Kidney (tissue), 14 donors: ENCODE measurements around the gene NEDD4L. TPM values are rescaled to one million over a fixed set of nuclear protein-coding genes. Genes with fewer than 3 reads are reported as not detected.
"Not testable (repeated sequence)": the region's sequence is repeated elsewhere in the genome, so short reads cannot be mapped to it uniquely, and the experiment has no call there.

Experiments used
- DNase-seq, 5 donors: peaks; one replicate each; pipeline ENCODE4 v3.0.0-alpha.2; 2013 to 2020
- FAIRE-seq: peaks from 2 replicates; lab custom pipeline; 2012; peaks lifted over from hg19 to GRCh38; lab: Jason Lieb, UNC
- H3K27ac ChIP-seq, 2 donors: one replicate each; pipeline ENCODE4 v1.7.0; 2013; ENCODE audit warnings: low read depth in 2 of 2, low read length in 2 of 2, inconsistent platforms in 1 of 2
- H3K27me3 ChIP-seq: one replicate; pipeline ENCODE4 v1.7.1; 2013; ENCODE audit warnings: low read length, inconsistent platforms; ENCODE audit not compliant: control insufficient read depth, insufficient read depth
- H3K36me3 ChIP-seq, 3 donors: one replicate each; pipeline versions ENCODE4 v1.7.0 to v1.7.1; 2013; ENCODE audit warnings: low read length in 3 of 3, control low read depth in 1 of 3, inconsistent platforms in 1 of 3; ENCODE audit not compliant: insufficient read depth in 3 of 3, control insufficient read depth in 2 of 3
- H3K4me1 ChIP-seq, 3 donors: one replicate each; pipeline versions ENCODE4 v1.7.0 to v1.7.1; 2013; ENCODE audit warnings: low read length in 3 of 3, inconsistent platforms in 1 of 3, low read depth in 1 of 3; ENCODE audit not compliant: control insufficient read depth in 2 of 3, insufficient read depth in 2 of 3
- H3K4me3 ChIP-seq, 3 donors: one replicate each; pipeline versions ENCODE4 v1.7.0 to v1.8.1; 2013; ENCODE audit warnings: low read length in 3 of 3, control low read depth in 1 of 3, inconsistent platforms in 1 of 3
- H3K9ac ChIP-seq, 3 donors: one replicate each; pipeline versions ENCODE4 v1.7.0 to v1.7.1; 2013; ENCODE audit warnings: low read length in 3 of 3, control low read depth in 1 of 3, inconsistent platforms in 1 of 3
- H3K9me3 ChIP-seq, 3 donors: one replicate each; pipeline versions ENCODE4 v1.7.0 to v1.7.1; 2013; ENCODE audit warnings: low read length in 3 of 3, control low read depth in 1 of 3, inconsistent platforms in 1 of 3; ENCODE audit not compliant: control insufficient read depth in 2 of 3, insufficient read depth in 1 of 3
- intact Hi-C: fragments of 100-400 bp; cut with DNase I; formaldehyde crosslinking; loops from one replicate; pipeline ENCODE4 v1.11.1; 2022
- polyA plus RNA-seq: library from polyadenylated mRNA; stranded (reverse); fragments of 350-450 nt; fragmentation: Illumina TruSeq; extraction: RNeasy Lipid Tissue Mini Kit (QIAGEN cat#74804); gene quantifications from one replicate; pipeline ENCODE4 v1.2.3, GENCODE V29; 2014; ENCODE audit warnings: low read depth, low replicate concordance; ENCODE audit not compliant: insufficient read depth
- total RNA-seq: library from RNA; stranded (reverse); fragmentation: NEBNext Ultra II Directional; extraction: Animal tissue kit (Norgen Biotek cat#: 25700); gene quantifications from one replicate; pipeline ENCODE4 v1.2.1, GENCODE V29; 2021
- TF ChIP-seq, protein P1 (sequence below): IDR thresholded peaks from 3 replicates; pipeline ENCODE4 v1.5.1; 2012; ENCODE audit warnings: mild to moderate bottlenecking, moderate library complexity, borderline replicate concordance; ENCODE audit not compliant: insufficient read depth; ENCODE audit errors: extremely low read depth
- donor health status: control.
- donor health status: control.
- donor health status: control.
- donor health status: control.
- donor health status: control.
- donor health status: DM: yes; HTN: yes; CAD: no.
- donor health status: Normal renal cell carcinoma (clear cell type).

Gene NEDD4L
- total and polyA plus RNA-seq, 2 donors from 2014 or later = 90.8 to 95.7 TPM

DNA sequence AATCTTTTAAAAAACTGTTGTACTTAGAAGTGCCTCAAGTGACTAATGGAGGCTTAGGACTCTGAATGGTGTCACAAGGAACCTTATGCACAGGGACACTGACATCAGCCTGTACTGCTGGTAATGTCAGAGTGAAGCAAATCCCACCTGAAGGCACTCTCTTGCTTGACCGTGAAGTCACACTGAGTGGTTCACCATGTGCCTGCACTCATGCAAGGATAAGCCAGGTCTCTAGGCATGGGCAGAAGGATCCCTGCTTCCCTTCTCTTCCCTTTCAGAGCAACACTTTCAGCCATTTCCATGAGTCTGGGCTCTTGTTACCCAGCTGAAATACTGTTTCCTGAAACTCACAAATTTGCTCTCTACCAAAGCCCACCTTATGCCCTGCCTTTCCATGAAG, 123.0 kb downstream of the NEDD4L start:
- FAIRE-seq = no peak
- TF ChIP-seq, protein P1, sequence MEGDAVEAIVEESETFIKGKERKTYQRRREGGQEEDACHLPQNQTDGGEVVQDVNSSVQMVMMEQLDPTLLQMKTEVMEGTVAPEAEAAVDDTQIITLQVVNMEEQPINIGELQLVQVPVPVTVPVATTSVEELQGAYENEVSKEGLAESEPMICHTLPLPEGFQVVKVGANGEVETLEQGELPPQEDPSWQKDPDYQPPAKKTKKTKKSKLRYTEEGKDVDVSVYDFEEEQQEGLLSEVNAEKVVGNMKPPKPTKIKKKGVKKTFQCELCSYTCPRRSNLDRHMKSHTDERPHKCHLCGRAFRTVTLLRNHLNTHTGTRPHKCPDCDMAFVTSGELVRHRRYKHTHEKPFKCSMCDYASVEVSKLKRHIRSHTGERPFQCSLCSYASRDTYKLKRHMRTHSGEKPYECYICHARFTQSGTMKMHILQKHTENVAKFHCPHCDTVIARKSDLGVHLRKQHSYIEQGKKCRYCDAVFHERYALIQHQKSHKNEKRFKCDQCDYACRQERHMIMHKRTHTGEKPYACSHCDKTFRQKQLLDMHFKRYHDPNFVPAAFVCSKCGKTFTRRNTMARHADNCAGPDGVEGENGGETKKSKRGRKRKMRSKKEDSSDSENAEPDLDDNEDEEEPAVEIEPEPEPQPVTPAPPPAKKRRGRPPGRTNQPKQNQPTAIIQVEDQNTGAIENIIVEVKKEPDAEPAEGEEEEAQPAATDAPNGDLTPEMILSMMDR = no peak
- Histone ChIP-seq H3K36me3 (peaks cover 0 to 2% (median 0%) of the 10 kb centered on the region in 3 donors), H3K9me3 (no peaks in the 10 kb centered on the region), H3K4me1 (no peaks in the 10 kb centered on the region), H3K9ac (no peak overlapping the region), H3K27me3 (no peaks in the 10 kb centered on the region), H3K27ac (no peak overlapping the region), H3K4me3 (no peak overlapping the region)
- intact Hi-C loops = no loop called here
- no peak for DNase-seq

DNA sequence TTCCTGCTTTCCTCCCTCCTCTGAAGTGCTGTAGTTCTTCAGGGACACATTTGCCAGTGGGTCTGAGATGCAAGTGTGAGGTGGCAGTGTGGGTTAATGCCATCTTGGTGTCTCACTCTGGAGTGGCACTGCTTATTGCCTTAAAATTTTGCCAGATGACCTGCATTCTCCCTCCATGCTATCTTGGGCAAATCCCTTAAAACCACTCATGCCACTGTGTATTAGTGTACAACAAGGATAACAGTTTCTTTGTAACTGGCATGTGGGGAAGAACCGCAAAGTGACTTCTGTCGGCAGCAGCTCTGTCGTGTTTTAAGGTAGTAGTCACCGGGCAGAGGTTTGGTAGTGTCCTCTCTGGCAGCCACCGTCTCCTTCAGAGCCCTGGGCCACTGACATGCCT, 124.2 kb downstream of the NEDD4L start:
- TF ChIP-seq, protein P1 = no peak
- H3K9ac ChIP-seq = no peak overlapping the region
- no peak overlapping the region for H3K27ac ChIP-seq
- intact Hi-C loops = no loop called here
- H3K27me3 ChIP-seq = no peaks in the 10 kb centered on the region
- H3K36me3 ChIP-seq = peaks cover 0 to 2% (median 0%) of the 10 kb centered on the region in 3 donors
- no peak for DNase-seq
- H3K4me3 ChIP-seq = no peak overlapping the region
- no peaks in the 10 kb centered on the region for H3K4me1 ChIP-seq
- no peak for FAIRE-seq
- no peaks in the 10 kb centered on the region for H3K9me3 ChIP-seq

DNA sequence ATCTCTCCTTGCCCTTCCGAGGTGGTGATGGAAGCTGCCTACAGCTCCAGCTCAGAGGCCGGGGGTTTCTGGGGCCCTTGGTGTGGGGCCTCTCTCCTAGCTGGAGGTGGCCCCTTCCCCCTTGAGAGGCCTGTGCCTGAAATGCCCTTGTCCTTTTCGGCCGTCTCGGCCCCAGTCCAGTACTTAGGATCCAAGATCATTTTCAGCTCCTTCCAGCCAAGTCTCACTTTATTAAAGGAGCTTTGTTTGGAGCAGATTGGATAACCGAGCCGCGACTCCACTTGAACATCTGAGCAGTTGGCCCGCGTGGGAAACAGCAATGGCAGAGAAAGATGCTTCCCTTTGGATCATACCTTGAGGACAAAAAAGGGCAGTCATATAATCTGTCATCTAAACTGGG, 125.0 kb downstream of the NEDD4L start:
- Histone ChIP-seq H3K9me3 (no peaks in the 10 kb centered on the region), H3K27me3 (no peaks in the 10 kb centered on the region), H3K4me1 (no peaks in the 10 kb centered on the region), H3K27ac (no peak overlapping the region), H3K36me3 (peaks cover 0 to 2% (median 0%) of the 10 kb centered on the region in 3 donors), H3K4me3 (no peak overlapping the region), H3K9ac (no peak overlapping the region)
- DNase-seq (no peak), FAIRE-seq (no peak)
- intact Hi-C loops = no loop called here
- TF ChIP-seq, protein P1 = no peak

DNA sequence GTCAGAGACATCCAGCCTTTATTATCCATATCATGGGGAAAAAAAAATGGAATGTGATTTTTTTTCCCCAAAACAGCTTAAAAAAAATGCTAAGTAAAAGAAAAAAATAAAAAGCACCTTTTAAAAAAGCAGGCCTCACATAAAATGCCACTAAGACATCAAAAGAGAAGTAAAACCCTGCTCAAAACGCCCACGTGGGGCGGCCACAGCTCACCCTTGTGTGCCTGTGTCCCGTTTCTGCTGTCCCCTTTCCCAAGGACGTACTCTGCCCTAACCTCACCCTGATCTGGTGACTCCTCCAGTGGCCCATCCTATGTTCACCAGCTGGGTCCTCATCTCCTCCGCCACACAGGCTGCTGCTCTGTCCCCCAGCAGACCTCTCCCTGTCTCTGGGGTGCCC, 125.4 kb downstream of the NEDD4L start:
- FAIRE-seq = no peak

DNA sequence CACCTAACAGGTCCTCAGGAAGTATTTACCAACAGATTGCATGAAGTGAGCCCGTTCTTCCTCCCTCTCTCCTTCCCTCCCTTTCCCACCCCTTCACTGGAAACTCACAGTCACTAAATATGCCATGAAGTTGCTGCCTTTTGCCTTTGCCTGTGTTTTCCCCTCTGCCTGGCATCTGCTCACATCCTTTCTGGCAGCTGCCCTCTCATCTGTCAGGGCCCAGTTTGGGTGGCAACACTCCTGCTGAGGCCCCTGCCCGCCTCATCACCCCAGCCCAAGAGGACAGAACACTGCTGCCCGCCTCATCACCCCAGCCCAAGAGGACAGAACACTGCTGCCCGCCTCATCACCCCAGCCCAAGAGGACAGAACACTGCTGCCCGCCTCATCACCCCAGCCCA, 126.0 kb downstream of the NEDD4L start:
- intact Hi-C loops, H3K27me3 ChIP-seq, H3K36me3 ChIP-seq, DNase-seq, FAIRE-seq, H3K9ac ChIP-seq, H3K9me3 ChIP-seq, H3K4me1 ChIP-seq, H3K4me3 ChIP-seq, H3K27ac ChIP-seq: not testable (repeated sequence)

More for the DNA sequence above, 125.4 kb downstream of the NEDD4L start:
- TF ChIP-seq, protein P1 = no peak
- Histone ChIP-seq H3K4me3 (no peak overlapping the region), H3K9me3 (no peaks in the 10 kb centered on the region), H3K4me1 (no peaks in the 10 kb centered on the region), H3K36me3 (peaks cover 0 to 2% (median 0%) of the 10 kb centered on the region in 3 donors), H3K27me3 (no peaks in the 10 kb centered on the region), H3K27ac (no peak overlapping the region), H3K9ac (no peak overlapping the region)
- intact Hi-C loops = no loop called here
- no peak for DNase-seq
